ENCODE results near the gene DOLPP1. TPM values are rescaled to one million over a fixed set of nuclear protein-coding genes. Genes with fewer than 3 reads are reported as not detected.

Gene DOLPP1
- total RNA-seq, 1 donor from 2014 or later: 12.3 TPM

DNA sequence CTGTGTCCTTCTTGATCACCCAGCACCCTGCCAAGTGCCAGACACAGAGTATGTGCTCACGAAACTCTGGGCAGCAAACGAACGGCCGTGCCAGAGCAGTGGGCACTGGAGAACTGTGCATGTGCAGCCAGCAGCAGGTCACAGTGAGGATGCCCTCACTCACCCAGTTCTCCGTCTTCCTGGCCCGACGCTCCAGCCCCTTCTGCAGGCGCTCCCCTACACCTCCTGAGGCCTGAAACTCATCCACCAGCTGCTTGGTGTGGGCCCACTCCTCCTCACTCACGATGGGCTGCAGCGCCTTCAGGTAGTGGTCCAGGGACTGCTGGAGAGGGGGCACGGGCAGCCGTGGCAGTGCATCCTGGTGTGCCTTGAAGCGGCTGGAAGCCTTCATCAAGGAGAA, 26.7 kb downstream of the DOLPP1 start:
- no peak for TF ChIP-seq CTCF (IDR thresholded peaks at IDR 0.05)
- Mint-ChIP-seq H3K36me3 (ENCODE audit: low read depth) (peaks cover 11% of the 10 kb centered on the region), H3K27me3 (ENCODE audit: low read depth) (no peaks in the 10 kb centered on the region), H3K4me3 (ENCODE audit: unreplicated experiment) (no peak overlapping the region), H3K9me3 (ENCODE audit: low read depth) (no peaks in the 10 kb centered on the region), H3K4me1 (ENCODE audit: low read depth) (peaks cover 22% of the 10 kb centered on the region), H3K27ac (ENCODE audit: unreplicated experiment) (no peak overlapping the region)
- no peak for DNase-seq (ENCODE audit: low spot score)

DNA sequence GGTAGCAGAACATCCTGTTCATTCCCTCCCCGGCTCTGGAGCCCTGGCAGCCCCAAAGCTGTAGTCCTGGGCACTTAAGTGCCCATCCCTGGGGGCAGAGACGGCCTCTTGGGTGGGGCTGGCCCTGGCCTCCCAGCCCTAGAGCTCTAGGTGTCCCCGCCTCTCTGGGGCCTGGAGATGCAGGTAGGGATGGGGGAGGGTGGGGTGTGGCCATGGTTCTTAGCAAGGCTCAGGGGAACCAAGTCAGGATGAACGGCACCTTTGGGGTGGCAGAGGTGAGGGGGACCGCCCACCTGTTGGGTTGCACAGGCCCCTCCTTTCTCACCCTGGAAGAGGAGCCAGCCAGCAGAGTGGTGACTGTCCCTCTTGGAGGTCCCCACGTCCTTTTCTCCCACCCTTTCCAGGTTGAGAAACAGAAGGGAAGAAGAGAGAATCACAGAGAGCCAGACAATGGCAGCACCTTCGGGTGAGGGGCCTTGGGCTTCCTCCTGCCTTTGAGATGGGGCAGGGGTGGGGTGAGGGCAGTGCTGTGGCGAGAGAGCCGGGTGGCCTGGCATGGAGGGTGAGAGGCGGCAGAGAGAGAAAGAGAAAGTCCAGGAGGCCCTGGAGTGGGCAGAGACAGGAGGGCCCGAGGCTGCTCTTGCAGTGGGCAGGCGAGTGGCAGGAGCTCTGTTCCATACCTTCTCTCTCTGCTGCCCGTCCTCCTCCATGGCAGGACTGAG, 27.3 kb downstream of the DOLPP1 start:
- Mint-ChIP-seq H3K9me3 (ENCODE audit: low read depth) (no peaks in the 10 kb centered on the region), H3K27me3 (ENCODE audit: low read depth) (no peaks in the 10 kb centered on the region), H3K4me3 (ENCODE audit: unreplicated experiment) (no peak overlapping the region), H3K27ac (ENCODE audit: unreplicated experiment) (no peak overlapping the region), H3K4me1 (ENCODE audit: low read depth) (peaks cover 22% of the 10 kb centered on the region), H3K36me3 (ENCODE audit: low read depth) (peaks cover 11% of the 10 kb centered on the region)
- no peak for DNase-seq (ENCODE audit: low spot score)
- TF ChIP-seq CTCF (IDR thresholded peaks at IDR 0.05): no peak

GRCh38 chr9:129108805-129109536, 28.1 kb downstream of the DOLPP1 start:
- Mint-ChIP-seq H3K27me3 (ENCODE audit: low read depth) (no peaks in the 10 kb centered on the region), H3K9me3 (ENCODE audit: low read depth) (no peaks in the 10 kb centered on the region), H3K27ac (ENCODE audit: unreplicated experiment) (no peak overlapping the region), H3K4me3 (ENCODE audit: unreplicated experiment) (peak overlapping the region; percentile 94), H3K36me3 (ENCODE audit: low read depth) (peaks cover 11% of the 10 kb centered on the region), H3K4me1 (ENCODE audit: low read depth) (peaks cover 22% of the 10 kb centered on the region)
- no peak for TF ChIP-seq CTCF (IDR thresholded peaks at IDR 0.05)
- DNase-seq (ENCODE audit: low spot score): no peak

DNA sequence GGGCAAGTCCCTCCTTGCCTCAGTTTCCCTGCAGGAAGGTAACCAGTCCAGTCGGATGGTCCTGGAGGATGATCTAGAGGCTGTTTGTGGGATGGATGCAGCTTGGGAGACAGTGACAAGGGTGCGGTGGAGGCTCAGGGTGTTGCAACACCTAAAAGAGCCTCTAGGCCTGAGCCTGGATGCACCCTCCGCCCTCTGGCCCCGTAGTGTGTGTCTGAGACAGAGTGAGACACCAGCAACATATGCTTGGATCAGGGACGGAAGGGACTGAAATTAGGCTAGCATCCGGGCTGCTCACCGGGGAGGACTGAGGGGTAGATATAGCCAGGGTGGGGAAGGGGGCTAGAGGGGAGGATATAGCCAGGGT, 28.6 kb downstream of the DOLPP1 start:
- no peak for DNase-seq (ENCODE audit: low spot score)
- Mint-ChIP-seq H3K4me3 (ENCODE audit: unreplicated experiment) (peak overlapping the region; percentile 94), H3K27ac (ENCODE audit: unreplicated experiment) (no peak overlapping the region), H3K4me1 (ENCODE audit: low read depth) (peaks cover 22% of the 10 kb centered on the region), H3K9me3 (ENCODE audit: low read depth) (no peaks in the 10 kb centered on the region), H3K27me3 (ENCODE audit: low read depth) (no peaks in the 10 kb centered on the region), H3K36me3 (ENCODE audit: low read depth) (peaks cover 11% of the 10 kb centered on the region)
- no peak for TF ChIP-seq CTCF (IDR thresholded peaks at IDR 0.05)

DNA sequence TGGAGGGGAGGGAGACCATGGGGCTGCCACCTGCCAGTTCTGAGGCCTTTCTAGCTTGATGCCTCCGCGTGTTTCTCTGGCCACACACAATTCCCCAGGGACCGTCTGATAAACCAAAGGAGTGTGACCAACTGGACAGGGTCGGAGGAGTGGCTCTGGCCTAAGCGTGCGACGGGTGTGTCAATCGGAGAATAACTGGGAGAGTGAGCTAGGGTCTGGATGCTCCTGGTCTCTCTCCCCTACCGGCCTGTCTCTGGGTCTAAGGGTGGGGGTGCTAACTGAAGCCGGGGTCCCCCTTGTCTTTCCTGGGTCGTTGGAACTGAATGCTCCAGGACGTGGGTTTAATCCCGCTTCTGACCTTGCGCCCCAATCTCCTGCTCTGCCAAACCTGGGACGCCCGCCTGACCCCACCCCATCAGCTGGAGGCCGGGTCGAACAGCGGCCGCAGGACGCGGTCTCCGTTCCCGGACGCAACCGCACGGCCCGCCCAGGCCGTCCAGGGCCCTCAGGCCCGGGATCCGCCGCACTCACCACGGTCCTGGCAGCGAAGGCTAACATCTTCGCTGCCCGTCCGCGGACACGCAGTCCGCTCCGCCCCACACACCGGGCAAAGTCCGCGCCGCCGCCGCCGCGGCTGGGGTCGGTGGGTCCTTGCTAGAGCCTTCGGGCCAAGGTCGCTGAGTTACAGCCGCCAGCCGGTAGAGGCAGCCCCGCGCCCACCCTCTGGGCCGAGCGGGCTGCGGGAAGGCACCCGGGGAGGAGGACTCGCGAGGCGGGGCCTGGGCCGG, 29.2 kb downstream of the DOLPP1 start:
- no peaks in the 10 kb centered on the region for H3K9me3 Mint-ChIP-seq (ENCODE audit: low read depth)
- peak overlapping the region; percentile 54 for H3K27ac Mint-ChIP-seq (ENCODE audit: unreplicated experiment)
- DNase-seq (ENCODE audit: low spot score): no peak
- TF ChIP-seq CTCF (IDR thresholded peaks at IDR 0.05): peak; percentile 23
- H3K27me3 Mint-ChIP-seq (ENCODE audit: low read depth): no peaks in the 10 kb centered on the region
- peak overlapping the region; percentile 94 for H3K4me3 Mint-ChIP-seq (ENCODE audit: unreplicated experiment)
- peaks cover 9% of the 10 kb centered on the region for H3K36me3 Mint-ChIP-seq (ENCODE audit: low read depth)
- H3K4me1 Mint-ChIP-seq (ENCODE audit: low read depth): peaks cover 25% of the 10 kb centered on the region

Measured in chondrocyte (in vitro differentiated cells).